ENCODE measurements around the gene RBMXL3. TPM values are rescaled to one million over a fixed set of nuclear protein-coding genes. Genes with fewer than 3 reads are reported as not detected.
"Not testable (repeated sequence)": the region's sequence is repeated elsewhere in the genome, so short reads cannot be mapped to it uniquely, and the experiment has no call there.

The RBMXL3 gene
- total RNA-seq, 4 donors from 2014 or later = not detected

DNA sequence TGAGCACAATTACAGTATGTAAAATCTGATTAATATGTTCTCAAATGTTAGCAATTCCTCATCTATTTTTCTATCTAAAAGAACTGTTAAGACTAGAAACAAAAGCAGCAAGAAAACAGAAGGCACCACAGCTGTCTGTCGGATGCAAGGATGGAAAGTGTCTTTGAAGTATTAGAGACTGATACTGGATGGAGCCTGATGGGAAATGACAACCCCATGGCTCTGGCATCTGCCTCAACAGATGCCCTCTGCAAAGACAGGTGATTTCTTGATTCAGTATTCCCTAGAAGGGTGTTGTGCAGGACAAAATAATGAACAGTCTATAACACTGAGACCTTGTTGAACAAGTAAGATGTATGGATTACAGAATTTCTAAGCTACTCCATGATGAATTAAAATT, 24.9 kb downstream of the RBMXL3 start:
- intact Hi-C loops (cut with DNase I; ENCODE audit: low total_unique reads) (no loop called here), in situ Hi-C loops (cut with MboI; ENCODE audit: low pct_ligation_motif_present in 1 of 4, low pct_unique_long_range_greater_than_20kb in 1 of 4, low sequenced_read_pairs in 3 of 4) (no loop called here)
- Histone ChIP-seq H3K27me3 (no peaks in the 10 kb centered on the region), H3K4me3 (no peak overlapping the region), H3K9me3 (no peaks in the 10 kb centered on the region), H3K36me3 (no peaks in the 10 kb centered on the region), H3K27ac (no peak overlapping the region), H3K4me1 (no peaks in the 10 kb centered on the region)
- DNase-seq = no peak
- TF ChIP-seq POLR2A (IDR thresholded peaks at IDR 0.05) = no peak
- TF ChIP-seq POLR2AphosphoS5 (IDR thresholded peaks at IDR 0.05) = no peak
- TF ChIP-seq, protein P1, sequence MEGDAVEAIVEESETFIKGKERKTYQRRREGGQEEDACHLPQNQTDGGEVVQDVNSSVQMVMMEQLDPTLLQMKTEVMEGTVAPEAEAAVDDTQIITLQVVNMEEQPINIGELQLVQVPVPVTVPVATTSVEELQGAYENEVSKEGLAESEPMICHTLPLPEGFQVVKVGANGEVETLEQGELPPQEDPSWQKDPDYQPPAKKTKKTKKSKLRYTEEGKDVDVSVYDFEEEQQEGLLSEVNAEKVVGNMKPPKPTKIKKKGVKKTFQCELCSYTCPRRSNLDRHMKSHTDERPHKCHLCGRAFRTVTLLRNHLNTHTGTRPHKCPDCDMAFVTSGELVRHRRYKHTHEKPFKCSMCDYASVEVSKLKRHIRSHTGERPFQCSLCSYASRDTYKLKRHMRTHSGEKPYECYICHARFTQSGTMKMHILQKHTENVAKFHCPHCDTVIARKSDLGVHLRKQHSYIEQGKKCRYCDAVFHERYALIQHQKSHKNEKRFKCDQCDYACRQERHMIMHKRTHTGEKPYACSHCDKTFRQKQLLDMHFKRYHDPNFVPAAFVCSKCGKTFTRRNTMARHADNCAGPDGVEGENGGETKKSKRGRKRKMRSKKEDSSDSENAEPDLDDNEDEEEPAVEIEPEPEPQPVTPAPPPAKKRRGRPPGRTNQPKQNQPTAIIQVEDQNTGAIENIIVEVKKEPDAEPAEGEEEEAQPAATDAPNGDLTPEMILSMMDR (IDR thresholded peaks at IDR 0.05) = no peak
- no peak for TF ChIP-seq EP300 (IDR thresholded peaks at IDR 0.05; ENCODE audit: low read depth)
- WGBS, 2 donors (ENCODE audit: low coverage in 1 of 2) = 76% methylated on average over 1 of the region's 1 CpG; no CpG with 5 or more reads in 1 of the 2 donors

DNA sequence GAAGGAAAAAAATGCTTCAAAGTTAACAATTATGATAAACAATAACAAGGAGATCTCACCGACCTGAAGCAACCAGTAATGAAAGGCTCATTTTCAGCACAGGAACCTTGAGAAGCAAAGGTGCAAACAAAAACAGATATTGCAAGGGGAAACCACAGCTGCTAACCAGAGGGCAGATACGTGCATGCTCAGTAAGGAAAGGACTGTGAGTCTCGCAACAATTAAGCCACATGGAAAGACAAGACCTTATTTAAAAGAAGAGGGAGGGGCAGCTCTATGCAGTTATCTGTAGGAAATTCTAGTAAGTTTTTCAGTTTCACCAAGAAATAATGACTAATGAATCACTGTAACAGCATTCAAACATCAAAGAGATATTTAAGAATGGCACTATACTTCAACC, 25.4 kb downstream of the RBMXL3 start:
- DNase-seq = no peak
- no peak for TF ChIP-seq POLR2AphosphoS5 (IDR thresholded peaks at IDR 0.05)
- TF ChIP-seq, protein P1 (IDR thresholded peaks at IDR 0.05) = no peak
- in situ Hi-C loops (cut with MboI; ENCODE audit: low pct_ligation_motif_present in 1 of 4, low pct_unique_long_range_greater_than_20kb in 1 of 4, low sequenced_read_pairs in 3 of 4) (no loop called here), intact Hi-C loops (cut with DNase I; ENCODE audit: low total_unique reads) (no loop called here)
- no peak overlapping the region for H3K27ac ChIP-seq
- no peak overlapping the region for H3K4me3 ChIP-seq
- H3K9me3 ChIP-seq = no peaks in the 10 kb centered on the region
- H3K4me1 ChIP-seq = no peaks in the 10 kb centered on the region
- no peaks in the 10 kb centered on the region for H3K36me3 ChIP-seq
- H3K27me3 ChIP-seq = no peaks in the 10 kb centered on the region
- WGBS, 2 donors (ENCODE audit: low coverage in 1 of 2) = 55% methylated on average over 3 of the region's 3 CpGs; no CpG with 5 or more reads in 1 of the 2 donors

DNA sequence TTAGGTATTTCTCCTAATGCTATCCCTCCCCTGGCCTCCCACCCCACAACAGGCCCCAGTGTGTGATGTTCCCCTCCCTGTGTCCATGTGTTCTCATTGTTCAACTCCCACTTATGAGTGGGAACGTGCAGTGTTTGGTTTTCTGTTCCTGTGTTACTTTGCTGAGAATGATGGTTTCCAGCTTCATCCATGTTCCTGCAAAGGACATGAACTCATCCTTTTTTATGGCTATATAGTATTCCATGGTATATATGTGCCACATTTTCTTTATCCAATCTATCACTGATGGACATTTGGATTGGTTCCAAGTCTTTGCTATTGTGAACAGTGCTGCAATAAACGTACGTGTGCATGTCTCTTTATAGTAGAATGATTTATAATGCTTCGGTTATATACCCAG, 28.1 kb downstream of the RBMXL3 start:
- H3K27ac ChIP-seq; H3K36me3 ChIP-seq; H3K4me3 ChIP-seq; H3K9me3 ChIP-seq; intact Hi-C loops (cut with DNase I; ENCODE audit: low total_unique reads); DNase-seq; H3K4me1 ChIP-seq; in situ Hi-C loops (cut with MboI; ENCODE audit: low pct_ligation_motif_present in 1 of 4, low pct_unique_long_range_greater_than_20kb in 1 of 4, low sequenced_read_pairs in 3 of 4); H3K27me3 ChIP-seq: not testable (repeated sequence)
- 40 to 69% methylated on average over 1 to 4 of the region's 4 CpGs for WGBS, 2 donors (ENCODE audit: low coverage in 1 of 2)

DNA sequence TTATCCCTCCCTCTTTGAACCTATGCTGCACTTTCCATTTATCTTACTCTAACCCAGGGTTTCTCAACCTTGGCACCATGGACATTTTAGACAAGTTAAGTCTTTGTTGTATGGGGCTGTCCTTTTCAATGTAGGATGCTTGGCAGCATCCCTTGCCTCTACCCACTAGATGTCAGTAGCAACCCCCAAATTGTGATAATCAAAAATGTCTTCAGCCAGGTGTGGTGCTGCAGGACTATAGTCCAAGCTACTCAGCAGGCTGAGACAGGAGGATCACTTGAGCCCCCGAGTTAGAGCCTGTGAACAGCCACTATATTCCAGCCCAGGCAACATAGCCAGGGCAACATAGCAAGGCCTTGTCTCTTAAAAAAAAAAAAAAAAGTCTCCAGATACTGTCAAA, 37.7 kb downstream of the RBMXL3 start:
- WGBS, 2 donors (ENCODE audit: low coverage in 1 of 2) = 7% methylated on average over 1 of the region's 1 CpG; no CpG with 5 or more reads in 1 of the 2 donors
- no peaks in the 10 kb centered on the region for H3K4me1 ChIP-seq
- TF ChIP-seq EP300 (IDR thresholded peaks at IDR 0.05; ENCODE audit: low read depth) (no peak), POLR2A (IDR thresholded peaks at IDR 0.05) (no peak), POLR2AphosphoS5 (IDR thresholded peaks at IDR 0.05) (no peak)
- TF ChIP-seq, protein P1 (IDR thresholded peaks at IDR 0.05) = peak in 1 of 5 experiments; percentile 3
- no peak overlapping the region for H3K27ac ChIP-seq
- intact Hi-C loops (cut with DNase I; ENCODE audit: low total_unique reads) (no loop called here), in situ Hi-C loops (cut with MboI; ENCODE audit: low pct_ligation_motif_present in 1 of 4, low pct_unique_long_range_greater_than_20kb in 1 of 4, low sequenced_read_pairs in 3 of 4) (no loop called here)
- H3K4me3 ChIP-seq = no peak overlapping the region
- no peaks in the 10 kb centered on the region for H3K27me3 ChIP-seq
- H3K9me3 ChIP-seq = no peaks in the 10 kb centered on the region
- H3K36me3 ChIP-seq = no peaks in the 10 kb centered on the region
- DNase-seq = no peak

DNA sequence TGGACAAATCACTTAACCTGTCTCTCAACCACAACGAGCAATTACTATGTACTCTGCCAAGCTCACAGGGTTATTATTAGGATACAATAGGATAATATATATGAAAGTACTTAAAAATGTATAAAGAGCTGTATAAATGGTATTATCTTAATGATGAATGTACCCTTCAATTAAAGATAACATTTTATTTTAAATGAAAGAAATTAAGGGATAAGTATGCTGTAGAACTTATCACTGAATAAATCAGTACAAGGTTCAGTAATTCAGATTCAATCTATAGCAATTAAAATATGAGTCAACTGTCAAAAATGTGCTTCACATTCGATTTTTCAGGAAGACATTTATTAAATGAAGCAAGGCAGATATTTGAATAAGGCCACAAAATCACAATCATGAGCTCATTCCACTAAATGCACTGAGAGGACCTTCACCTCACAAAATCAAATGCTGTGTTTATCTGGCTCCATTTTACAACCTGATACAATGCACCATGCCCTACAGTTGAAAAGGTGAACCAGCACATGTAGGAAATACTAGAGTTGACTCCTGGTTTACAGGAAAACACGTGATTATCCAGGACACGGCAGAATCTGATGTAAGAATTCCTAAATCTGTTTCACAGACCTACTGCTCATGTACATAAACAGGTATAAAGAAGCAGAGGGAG, 40.3 kb downstream of the RBMXL3 start:
- no peak for TF ChIP-seq POLR2AphosphoS5 (IDR thresholded peaks at IDR 0.05)
- TF ChIP-seq EP300 (IDR thresholded peaks at IDR 0.05; ENCODE audit: low read depth) = no peak
- no peak for TF ChIP-seq POLR2A (IDR thresholded peaks at IDR 0.05)
- TF ChIP-seq, protein P1 (IDR thresholded peaks at IDR 0.05) = no peak
- Histone ChIP-seq H3K4me1 (no peaks in the 10 kb centered on the region), H3K27ac (no peak overlapping the region), H3K9me3 (no peaks in the 10 kb centered on the region), H3K36me3 (no peaks in the 10 kb centered on the region), H3K4me3 (no peak overlapping the region), H3K27me3 (no peaks in the 10 kb centered on the region)
- 8 to 25% methylated on average over 2 to 4 of the region's 4 CpGs for WGBS, 2 donors (ENCODE audit: low coverage in 1 of 2)
- DNase-seq = no peak
- in situ Hi-C loops (cut with MboI; ENCODE audit: low pct_ligation_motif_present in 1 of 4, low pct_unique_long_range_greater_than_20kb in 1 of 4, low sequenced_read_pairs in 3 of 4) = no loop called here
- intact Hi-C loops (cut with DNase I; ENCODE audit: low total_unique reads) = no loop called here

Data from transverse colon (tissue), 4 donors.